AG04449 (cell line): ENCODE data around the gene SYCP2.

ENCODE experiments used
- CTCF ChIA-PET: fragments of 350-600 bp; formaldehyde crosslinking; extraction: SDS; loops from one replicate; lab custom pipeline; 2021; ENCODE audit warnings: antibody characterized with exemption; lab: Yijun Ruan, JAX
- POLR2A ChIA-PET: fragments of 400-600, 350-600 bp; formaldehyde crosslinking; extraction: SDS; loops from one replicate; lab custom pipeline; 2020; ENCODE audit warnings: antibody characterized with exemption, inconsistent platforms; lab: Yijun Ruan, JAX
- DNase-seq: peaks from one replicate; pipeline ENCODE4 v3.0.0-alpha.2; 2010; ENCODE audit warnings: low read depth, low spot score
- H3K4me3 ChIP-seq: 2 replicates; pipeline ENCODE4 v1.5.1; 2011; ENCODE audit warnings: low read depth, mild to moderate bottlenecking, control low read depth, low read length
- TF ChIP-seq, protein P1 (sequence below): IDR thresholded peaks from one replicate; pipeline ENCODE4 v1.5.1; 2011; ENCODE audit warnings: mild to moderate bottlenecking, moderate library complexity, low read length, control low read depth, inconsistent platforms; ENCODE audit not compliant: insufficient read depth; ENCODE audit errors: missing control alignments

The SYCP2 gene

DNA sequence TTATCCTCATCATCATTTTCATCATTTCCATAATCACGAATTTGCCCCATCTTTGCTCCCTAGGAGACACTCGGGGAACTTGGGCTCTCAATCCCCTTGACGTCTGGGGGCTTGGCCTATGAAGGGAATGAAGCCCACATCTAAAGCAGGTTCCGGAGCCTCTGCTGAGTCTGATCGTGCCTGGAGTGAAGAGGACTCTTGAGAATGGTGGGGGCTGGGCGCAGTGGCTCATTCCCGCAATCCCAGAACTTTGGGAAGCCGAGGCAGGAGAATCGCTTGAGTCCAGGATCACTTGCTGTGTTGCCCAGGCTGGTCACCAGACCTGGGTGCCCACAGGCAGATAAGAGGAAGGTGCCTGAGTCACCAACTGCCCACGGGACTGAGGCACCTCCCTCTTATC is 114.5 kb downstream of the SYCP2 start:
- no peak overlapping the region for H3K4me3 ChIP-seq
- TF ChIP-seq, protein P1, sequence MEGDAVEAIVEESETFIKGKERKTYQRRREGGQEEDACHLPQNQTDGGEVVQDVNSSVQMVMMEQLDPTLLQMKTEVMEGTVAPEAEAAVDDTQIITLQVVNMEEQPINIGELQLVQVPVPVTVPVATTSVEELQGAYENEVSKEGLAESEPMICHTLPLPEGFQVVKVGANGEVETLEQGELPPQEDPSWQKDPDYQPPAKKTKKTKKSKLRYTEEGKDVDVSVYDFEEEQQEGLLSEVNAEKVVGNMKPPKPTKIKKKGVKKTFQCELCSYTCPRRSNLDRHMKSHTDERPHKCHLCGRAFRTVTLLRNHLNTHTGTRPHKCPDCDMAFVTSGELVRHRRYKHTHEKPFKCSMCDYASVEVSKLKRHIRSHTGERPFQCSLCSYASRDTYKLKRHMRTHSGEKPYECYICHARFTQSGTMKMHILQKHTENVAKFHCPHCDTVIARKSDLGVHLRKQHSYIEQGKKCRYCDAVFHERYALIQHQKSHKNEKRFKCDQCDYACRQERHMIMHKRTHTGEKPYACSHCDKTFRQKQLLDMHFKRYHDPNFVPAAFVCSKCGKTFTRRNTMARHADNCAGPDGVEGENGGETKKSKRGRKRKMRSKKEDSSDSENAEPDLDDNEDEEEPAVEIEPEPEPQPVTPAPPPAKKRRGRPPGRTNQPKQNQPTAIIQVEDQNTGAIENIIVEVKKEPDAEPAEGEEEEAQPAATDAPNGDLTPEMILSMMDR = no peak
- DNase-seq = no peak
- POLR2A ChIA-PET = no interaction called here
- CTCF ChIA-PET = no interaction called here

DNA sequence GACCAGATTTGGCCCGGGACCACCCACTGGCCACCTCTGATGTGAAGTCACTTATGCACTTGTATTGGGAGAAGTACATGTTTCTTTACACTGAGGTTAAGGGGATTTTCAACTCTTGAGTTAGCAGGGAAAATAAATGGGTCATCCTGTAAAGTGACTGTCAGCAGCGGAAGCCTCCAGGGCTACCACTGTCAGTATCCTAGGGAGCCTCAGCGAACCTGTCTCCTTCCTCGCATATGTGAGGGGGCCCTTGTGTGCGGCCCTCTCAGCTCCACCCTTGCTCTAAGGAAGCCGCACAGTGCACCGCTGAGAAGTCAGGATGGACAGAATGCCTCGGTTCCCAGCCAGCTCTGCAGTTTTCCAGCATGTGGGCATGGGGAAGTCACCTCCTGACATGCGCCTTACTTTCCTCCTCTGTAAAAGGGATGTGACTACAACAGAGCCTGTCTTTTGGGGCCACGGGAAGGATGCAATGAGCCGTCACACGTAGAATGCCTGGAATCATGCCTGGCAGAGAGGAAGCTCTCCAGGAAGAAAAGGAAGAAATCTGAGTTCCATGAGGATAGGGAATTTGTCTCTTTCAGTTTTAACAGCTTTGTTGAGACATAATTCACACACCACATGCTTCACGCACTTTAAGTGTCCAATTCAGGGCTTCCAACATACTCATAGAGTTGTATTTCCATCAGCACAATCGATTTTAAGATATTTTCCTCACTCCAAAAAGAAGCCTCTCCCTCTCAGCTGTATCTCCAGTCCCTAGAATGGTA is 115.4 kb downstream of the SYCP2 start:
- CTCF ChIA-PET = interaction anchor here (1.3 kb wide), 1 partner anchor 33 kb away, joined by 3 read pairs; no protein-coding TSS in a partner anchor
- no peak overlapping the region for H3K4me3 ChIP-seq
- POLR2A ChIA-PET = no interaction called here
- DNase-seq = no peak
- TF ChIP-seq, protein P1 = no peak

- ChIA-PET POLR2A (no interaction called here), CTCF (interaction anchor here (1.3 kb wide), 1 partner anchor 33 kb away, joined by 3 read pairs; no protein-coding TSS in a partner anchor)
- no peak for DNase-seq
- H3K4me3 ChIP-seq = no peak overlapping the region
- TF ChIP-seq, protein P1 = no peak
Measured at GRCh38 chr20:59817406-59817805, 116.0 kb downstream of the SYCP2 start.

DNA sequence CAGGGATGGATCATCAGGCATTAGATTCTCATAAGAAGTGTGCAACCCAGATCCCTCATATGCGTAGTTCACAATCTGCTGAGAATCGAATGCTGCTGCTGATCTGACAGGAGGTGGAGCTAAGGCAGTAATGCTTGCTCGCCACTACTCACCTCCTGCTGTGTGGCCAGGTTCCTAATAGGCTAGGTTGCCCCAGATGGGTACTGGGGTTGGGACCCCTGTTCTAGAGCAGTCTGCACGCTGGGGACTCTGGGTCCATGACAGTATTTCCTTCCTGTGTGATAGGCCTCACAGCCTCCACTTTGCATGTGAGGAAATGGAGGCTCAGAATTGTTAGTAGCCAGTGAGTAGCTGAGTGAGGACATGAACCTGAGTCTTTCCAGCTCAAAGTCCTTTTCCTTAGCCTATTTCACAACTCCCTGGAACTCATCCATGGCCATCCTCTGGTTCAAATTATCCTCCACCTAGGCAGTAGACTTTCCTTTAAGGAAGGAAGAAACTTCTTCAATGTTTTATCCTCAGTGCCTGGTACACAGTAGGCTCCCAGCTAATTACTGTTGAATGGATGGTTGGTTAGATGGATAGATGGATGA is 117.2 kb downstream of the SYCP2 start:
- CTCF ChIA-PET = no interaction called here
- TF ChIP-seq, protein P1 = no peak
- POLR2A ChIA-PET = no interaction called here
- no peak overlapping the region for H3K4me3 ChIP-seq
- DNase-seq = no peak

DNA sequence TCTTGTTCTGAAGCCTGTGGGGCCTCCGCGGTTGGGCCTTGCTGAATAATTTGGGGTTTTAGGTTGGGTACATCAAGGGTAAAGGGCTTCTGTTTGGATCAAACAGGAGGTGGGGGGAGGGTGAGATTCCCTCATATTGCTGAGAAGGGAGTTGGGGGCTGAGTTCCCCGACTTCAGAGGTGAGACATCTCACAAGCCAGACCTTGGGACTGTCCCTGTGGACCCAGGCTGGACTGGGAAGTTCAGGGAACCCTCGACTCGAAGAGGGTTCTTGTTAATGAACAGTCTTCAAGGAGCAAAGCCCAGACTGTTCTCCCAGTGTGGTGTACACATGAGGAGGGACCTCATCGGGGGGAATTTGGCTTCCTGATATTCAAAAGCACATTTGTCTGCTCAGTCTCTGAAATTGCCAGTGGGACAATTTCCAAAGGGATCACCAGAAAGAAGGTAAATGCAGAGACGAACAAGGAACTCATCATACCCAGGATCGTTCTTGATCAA is 118.5 kb downstream of the SYCP2 start:
- TF ChIP-seq, protein P1 = no peak
- H3K4me3 ChIP-seq = no peak overlapping the region
- no peak for DNase-seq
- ChIA-PET CTCF (interaction anchor here (0.7 kb wide), 1 partner anchor 244 kb away, joined by 3 read pairs; no protein-coding TSS in a partner anchor), POLR2A (no interaction called here)
